Measurements from ENCODE around the gene BPIFB1.

DNA sequence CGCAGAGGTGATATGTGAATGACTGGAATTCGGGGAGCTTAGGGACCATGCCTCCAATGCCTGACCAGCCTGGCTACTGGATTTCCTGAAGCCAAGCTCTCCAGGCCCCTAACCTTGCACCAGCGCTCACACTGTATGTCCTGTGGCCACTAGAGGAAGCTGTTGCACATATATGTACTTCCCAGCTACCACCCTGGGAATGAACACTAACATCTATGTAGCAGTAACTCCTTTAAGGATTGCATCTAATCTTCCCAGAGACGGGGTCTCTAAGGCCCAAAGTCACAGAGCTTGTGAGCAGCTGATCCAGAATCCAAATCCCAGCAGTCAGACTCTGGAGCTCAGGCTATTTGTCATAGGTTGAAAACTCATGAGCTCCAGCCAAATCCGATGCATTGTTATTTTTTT is 20.4 kb upstream of the BPIFB1 start:
- TF ChIP-seq, protein P1, sequence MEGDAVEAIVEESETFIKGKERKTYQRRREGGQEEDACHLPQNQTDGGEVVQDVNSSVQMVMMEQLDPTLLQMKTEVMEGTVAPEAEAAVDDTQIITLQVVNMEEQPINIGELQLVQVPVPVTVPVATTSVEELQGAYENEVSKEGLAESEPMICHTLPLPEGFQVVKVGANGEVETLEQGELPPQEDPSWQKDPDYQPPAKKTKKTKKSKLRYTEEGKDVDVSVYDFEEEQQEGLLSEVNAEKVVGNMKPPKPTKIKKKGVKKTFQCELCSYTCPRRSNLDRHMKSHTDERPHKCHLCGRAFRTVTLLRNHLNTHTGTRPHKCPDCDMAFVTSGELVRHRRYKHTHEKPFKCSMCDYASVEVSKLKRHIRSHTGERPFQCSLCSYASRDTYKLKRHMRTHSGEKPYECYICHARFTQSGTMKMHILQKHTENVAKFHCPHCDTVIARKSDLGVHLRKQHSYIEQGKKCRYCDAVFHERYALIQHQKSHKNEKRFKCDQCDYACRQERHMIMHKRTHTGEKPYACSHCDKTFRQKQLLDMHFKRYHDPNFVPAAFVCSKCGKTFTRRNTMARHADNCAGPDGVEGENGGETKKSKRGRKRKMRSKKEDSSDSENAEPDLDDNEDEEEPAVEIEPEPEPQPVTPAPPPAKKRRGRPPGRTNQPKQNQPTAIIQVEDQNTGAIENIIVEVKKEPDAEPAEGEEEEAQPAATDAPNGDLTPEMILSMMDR (IDR thresholded peaks at IDR 0.05) = no peak
- TF ChIP-seq POLR2A (IDR thresholded peaks at IDR 0.05) (no peak), POLR2AphosphoS5 (IDR thresholded peaks at IDR 0.05) (no peak), EP300 (IDR thresholded peaks at IDR 0.05) (no peak)

Data from suprapubic skin (tissue), 4 donors.